ENCODE results near the gene ASGR1.

ASGR1 gene

GRCh38 chr17:7124923-7125322 lies 54.2 kb downstream of the ASGR1 start:
- H3K27me3 ChIP-seq (ENCODE audit: control insufficient read depth, insufficient read depth, low read length), result no peaks in the 10 kb centered on the region
- H3K4me1 ChIP-seq (ENCODE audit: control insufficient read depth, insufficient read depth, low read length), result peaks cover 2% of the 10 kb centered on the region
- no peak overlapping the region for H3K9ac ChIP-seq (ENCODE audit: low read depth, low read length)
- no peaks in the 10 kb centered on the region for H3K9me3 ChIP-seq (ENCODE audit: control insufficient read depth, insufficient read depth, low read length)
- H3K4me3 ChIP-seq (ENCODE audit: low read depth, low read length), result no peak overlapping the region
- no peaks in the 10 kb centered on the region for H3K36me3 ChIP-seq (ENCODE audit: control insufficient read depth, insufficient read depth, low read length)

- no peaks in the 10 kb centered on the region for H3K9me3 ChIP-seq (ENCODE audit: control insufficient read depth, insufficient read depth, low read length)
- H3K9ac ChIP-seq (ENCODE audit: low read depth, low read length), result no peak overlapping the region
- no peak overlapping the region for H3K4me3 ChIP-seq (ENCODE audit: low read depth, low read length)
- no peaks in the 10 kb centered on the region for H3K27me3 ChIP-seq (ENCODE audit: control insufficient read depth, insufficient read depth, low read length)
- no peaks in the 10 kb centered on the region for H3K36me3 ChIP-seq (ENCODE audit: control insufficient read depth, insufficient read depth, low read length)
- H3K4me1 ChIP-seq (ENCODE audit: control insufficient read depth, insufficient read depth, low read length), result no peaks in the 10 kb centered on the region
These were observed 55.3 kb downstream of the ASGR1 start for GRCh38 chr17:7123844-7124243.

Measured in iPS-15b (cell line).